ENCODE measurements around the gene IL36RN.

GRCh38 chr2:113039158-113039557 lies 19.8 kb upstream of the IL36RN start:
- no peak for TF ChIP-seq TAF1 (CRISPR knock-in tag; IDR thresholded peaks at IDR 0.05)
- no peak for TF ChIP-seq STAT5B (CRISPR knock-in tag; IDR thresholded peaks at IDR 0.05)
- no peak for TF ChIP-seq ZNF773 (CRISPR knock-in tag; IDR thresholded peaks at IDR 0.05; ENCODE audit: borderline replicate concordance)
- TF ChIP-seq ZBTB21 (CRISPR knock-in tag; IDR thresholded peaks at IDR 0.05), result no peak
- no peak for TF ChIP-seq ZNF605 (CRISPR knock-in tag; IDR thresholded peaks at IDR 0.05)
- no peak for TF ChIP-seq CTCF (CRISPR knock-in tag; IDR thresholded peaks at IDR 0.05)
- no peak for TF ChIP-seq MAX (IDR thresholded peaks at IDR 0.05)
- TF ChIP-seq ZNF256 (CRISPR knock-in tag; conservative IDR thresholded peaks at IDR 0.05), result no peak
- TF ChIP-seq RAD21 (CRISPR knock-in tag; IDR thresholded peaks at IDR 0.05), result no peak
- TF ChIP-seq SAP130 (CRISPR knock-in tag; IDR thresholded peaks at IDR 0.05; ENCODE audit: low read depth), result no peak
- TF ChIP-seq ZNF496 (CRISPR knock-in tag; IDR thresholded peaks at IDR 0.05; ENCODE audit: insufficient replicate concordance), result no peak
- TF ChIP-seq ZNF101 (CRISPR knock-in tag; IDR thresholded peaks at IDR 0.05; ENCODE audit: borderline replicate concordance, low read depth), result no peak
- no peak for TF ChIP-seq POLR2AphosphoS5 (IDR thresholded peaks at IDR 0.05; ENCODE audit: low read depth, low read length)

All from HepG2 (cell line).